ENCODE measurements around the gene MBNL2.

- no peak for TF ChIP-seq POLR2A (IDR thresholded peaks at IDR 0.05; ENCODE audit: low read depth, low read length)
- TF ChIP-seq TAF1 (IDR thresholded peaks at IDR 0.05; ENCODE audit: borderline replicate concordance, low read depth, low read length), result no peak
Measured at GRCh38 chr13:97384371-97384770, 162.2 kb downstream of the MBNL2 start.
